ENCODE measurements around the gene AJAP1.

Gene AJAP1

DNA sequence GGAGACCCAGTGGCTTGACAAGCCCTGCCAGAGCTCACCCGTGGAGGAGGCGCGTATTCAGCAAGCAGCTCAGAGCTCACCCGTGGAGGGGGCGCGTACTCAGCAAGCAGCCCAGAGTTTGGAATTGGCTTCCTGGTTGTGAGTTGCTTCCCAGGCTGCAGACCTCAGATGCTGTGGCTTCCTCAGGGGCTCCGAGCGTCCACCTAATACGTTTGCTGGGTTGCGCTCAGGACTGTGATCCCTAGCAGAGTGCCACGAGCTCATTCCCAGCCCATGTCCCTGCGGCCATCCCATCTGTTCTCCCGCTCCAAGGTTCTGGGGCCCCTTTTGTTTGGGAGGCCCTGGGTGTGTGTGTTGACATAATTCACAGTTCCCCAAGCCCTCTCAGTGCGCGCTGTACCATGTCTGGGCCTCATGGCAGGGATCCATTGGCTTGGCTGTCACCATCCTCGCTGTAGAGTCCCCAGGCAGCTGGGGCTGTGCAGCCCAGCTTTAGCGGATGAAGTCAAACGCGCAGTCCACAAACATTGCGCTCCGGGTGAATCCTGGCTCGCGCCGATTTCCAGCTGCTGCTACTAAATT lies 3.6 kb downstream of the AJAP1 start:
- TF ChIP-seq, protein P1, sequence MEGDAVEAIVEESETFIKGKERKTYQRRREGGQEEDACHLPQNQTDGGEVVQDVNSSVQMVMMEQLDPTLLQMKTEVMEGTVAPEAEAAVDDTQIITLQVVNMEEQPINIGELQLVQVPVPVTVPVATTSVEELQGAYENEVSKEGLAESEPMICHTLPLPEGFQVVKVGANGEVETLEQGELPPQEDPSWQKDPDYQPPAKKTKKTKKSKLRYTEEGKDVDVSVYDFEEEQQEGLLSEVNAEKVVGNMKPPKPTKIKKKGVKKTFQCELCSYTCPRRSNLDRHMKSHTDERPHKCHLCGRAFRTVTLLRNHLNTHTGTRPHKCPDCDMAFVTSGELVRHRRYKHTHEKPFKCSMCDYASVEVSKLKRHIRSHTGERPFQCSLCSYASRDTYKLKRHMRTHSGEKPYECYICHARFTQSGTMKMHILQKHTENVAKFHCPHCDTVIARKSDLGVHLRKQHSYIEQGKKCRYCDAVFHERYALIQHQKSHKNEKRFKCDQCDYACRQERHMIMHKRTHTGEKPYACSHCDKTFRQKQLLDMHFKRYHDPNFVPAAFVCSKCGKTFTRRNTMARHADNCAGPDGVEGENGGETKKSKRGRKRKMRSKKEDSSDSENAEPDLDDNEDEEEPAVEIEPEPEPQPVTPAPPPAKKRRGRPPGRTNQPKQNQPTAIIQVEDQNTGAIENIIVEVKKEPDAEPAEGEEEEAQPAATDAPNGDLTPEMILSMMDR (IDR thresholded peaks at IDR 0.05; ENCODE audit: low read length, missing control alignments) = no peak
- DNase-seq (ENCODE audit: low read depth) = no peak
- no peak overlapping the region for H3K4me3 ChIP-seq (replicated peaks; ENCODE audit: low read depth, low read length)

DNA sequence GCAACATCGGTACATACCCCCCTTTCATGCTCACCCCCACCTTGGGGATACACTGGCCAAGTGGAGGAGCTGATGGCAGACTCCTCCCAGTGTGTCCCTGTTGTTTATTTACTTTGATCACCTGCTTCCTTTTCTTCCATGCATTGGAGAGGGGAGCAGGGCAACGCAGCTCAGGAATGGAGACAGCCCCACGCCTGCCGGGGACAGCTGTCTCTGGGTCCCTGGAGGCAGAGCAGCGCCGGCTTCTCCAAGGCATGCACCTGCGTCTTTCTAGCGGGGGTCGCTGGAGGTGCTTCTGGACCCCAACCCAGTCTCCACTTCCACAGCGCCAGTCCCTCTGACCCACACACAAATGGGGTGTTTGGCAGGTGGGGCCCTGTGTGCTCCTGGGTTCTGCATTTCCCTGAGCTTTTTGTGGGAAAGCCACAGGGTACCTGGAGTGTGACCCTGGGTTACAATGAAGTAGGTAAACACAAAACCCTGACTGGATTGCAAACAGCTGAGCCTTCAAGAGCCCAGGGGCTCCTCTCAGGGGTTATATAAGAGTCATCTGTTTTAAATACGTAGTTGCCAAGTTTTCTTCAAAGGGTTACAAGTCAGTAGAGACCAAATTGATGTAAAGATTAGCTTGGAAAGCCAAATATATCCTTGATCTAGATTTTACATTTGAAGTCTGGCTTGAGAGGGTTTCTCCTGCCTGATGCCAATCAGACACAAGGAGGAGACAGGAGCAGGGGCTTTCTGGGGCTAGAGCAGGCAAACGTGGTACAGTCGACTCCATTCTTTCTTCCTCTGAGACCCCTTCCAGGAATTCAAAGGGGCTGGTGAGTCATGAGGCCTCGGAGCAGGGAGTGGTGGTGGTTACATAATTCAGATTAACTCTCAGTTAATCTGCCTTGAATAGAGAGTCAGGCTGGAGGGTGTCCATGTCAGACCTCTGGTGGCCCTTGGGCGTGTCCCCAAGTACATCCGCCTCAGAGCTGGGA lies 4.5 kb downstream of the AJAP1 start:
- TF ChIP-seq, protein P1 (IDR thresholded peaks at IDR 0.05; ENCODE audit: low read length, missing control alignments) = no peak
- no peak for DNase-seq (ENCODE audit: low read depth)
- no peak overlapping the region for H3K4me3 ChIP-seq (replicated peaks; ENCODE audit: low read depth, low read length)

DNA sequence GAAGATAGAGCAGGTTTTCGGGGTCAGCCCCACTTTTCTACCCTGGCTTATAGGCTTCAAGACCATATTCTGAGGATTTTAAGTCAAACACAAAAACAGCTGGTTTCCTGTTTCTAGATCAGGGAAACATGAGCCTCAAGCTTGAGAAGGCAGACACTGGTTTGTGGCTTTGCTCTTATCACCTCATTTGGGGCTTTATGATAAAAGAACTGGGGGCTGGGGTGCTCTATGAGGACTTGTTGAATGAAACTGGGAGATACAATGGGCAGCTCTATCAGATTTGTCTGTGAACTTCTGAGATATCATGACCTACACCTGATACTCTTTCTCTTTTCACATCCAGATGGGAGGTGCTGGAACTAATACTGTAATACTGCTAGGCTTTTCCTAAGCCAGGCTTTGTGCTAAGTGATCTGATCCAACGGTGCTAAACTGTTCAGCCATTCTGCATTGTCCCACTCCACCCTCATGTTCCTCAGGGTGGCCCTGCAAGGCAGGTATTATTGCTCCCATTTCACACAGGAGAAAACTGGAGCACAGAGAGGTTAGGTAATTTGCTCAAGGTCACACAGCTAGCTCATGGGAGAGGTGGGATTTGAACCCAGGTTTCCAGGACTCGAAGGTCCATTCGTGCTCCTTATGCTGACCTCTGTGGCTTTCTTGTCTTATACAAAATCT lies 6.6 kb downstream of the AJAP1 start:
- no peak overlapping the region for H3K4me3 ChIP-seq (replicated peaks; ENCODE audit: low read depth, low read length)
- no peak for DNase-seq (ENCODE audit: low read depth)
- TF ChIP-seq, protein P1 (IDR thresholded peaks at IDR 0.05; ENCODE audit: low read length, missing control alignments) = no peak

DNA sequence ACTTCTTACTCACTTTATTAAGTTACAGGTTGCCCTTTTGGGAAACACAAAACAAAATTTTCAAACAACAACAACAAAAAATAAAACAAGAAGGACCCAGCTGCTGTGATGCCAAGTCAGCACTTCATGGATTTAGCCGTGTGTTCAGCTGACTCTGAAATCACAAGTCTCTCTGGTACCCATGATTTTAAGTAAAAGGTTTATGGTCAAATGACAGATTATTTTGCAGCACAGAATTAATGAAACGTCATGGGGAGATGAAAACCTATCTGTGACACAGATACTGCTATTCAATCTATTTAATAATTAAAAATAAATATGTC lies 7.1 kb downstream of the AJAP1 start:
- no peak for DNase-seq (ENCODE audit: low read depth)
- TF ChIP-seq, protein P1 (IDR thresholded peaks at IDR 0.05; ENCODE audit: low read length, missing control alignments) = no peak
- no peak overlapping the region for H3K4me3 ChIP-seq (replicated peaks; ENCODE audit: low read depth, low read length)

DNA sequence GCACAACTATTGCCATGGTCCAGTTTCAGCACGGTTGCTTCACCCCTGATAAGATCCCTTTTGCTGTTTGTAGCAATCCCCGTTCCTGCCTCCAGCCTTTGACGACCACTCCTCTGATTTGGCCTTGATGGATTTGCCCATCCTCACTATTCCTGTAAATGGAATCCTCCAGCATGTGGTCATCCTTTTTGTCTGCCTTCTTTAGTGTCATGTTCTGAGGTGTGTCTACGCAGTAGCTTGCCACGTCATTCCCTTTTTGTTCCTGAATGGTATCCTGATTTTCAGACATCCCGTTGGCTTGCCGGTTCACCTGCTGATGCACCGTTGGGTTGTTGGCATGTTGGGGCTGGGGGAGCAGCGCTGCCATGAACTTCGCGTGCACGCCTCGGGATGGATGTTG lies 7.8 kb downstream of the AJAP1 start:
- TF ChIP-seq, protein P1 (IDR thresholded peaks at IDR 0.05; ENCODE audit: low read length, missing control alignments) = no peak
- no peak for DNase-seq (ENCODE audit: low read depth)
- no peak overlapping the region for H3K4me3 ChIP-seq (replicated peaks; ENCODE audit: low read depth, low read length)

DNA sequence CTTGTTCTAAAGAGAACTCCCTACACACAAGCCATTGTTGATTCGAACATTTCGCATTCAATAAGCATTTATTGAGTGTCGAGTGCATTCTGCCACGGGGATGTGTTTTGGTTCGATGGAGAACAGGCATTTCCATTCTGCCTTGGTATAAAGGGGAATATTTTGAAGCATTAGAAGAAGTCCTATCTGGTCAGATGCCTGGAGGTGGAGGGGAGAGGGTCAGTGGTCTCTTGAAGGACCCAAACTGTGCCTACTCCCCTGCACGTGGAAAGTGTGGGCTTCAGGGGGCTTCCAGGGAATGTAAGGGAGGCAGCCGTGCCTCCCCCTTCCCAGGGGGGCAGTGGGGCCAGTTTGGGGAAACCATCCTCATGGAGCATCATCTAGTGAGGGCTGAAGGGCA lies 8.3 kb downstream of the AJAP1 start:
- no peak overlapping the region for H3K4me3 ChIP-seq (replicated peaks; ENCODE audit: low read depth, low read length)
- TF ChIP-seq, protein P1 (IDR thresholded peaks at IDR 0.05; ENCODE audit: low read length, missing control alignments) = no peak

More for the DNA sequence above, 8.3 kb downstream of the AJAP1 start:
- no peak for DNase-seq (ENCODE audit: low read depth)

All from fibroblast of pulmonary artery (primary cell).